Measurements from ENCODE around the gene UBAC2. TPM values are rescaled to one million over a fixed set of nuclear protein-coding genes. Genes with fewer than 3 reads are reported as not detected.

UBAC2 gene
- total RNA-seq, 4 donors from 2014 or later = 67.3 to 111 (median 93.8) TPM

- peaks cover 16% of the 10 kb centered on the region for H3K4me1 ChIP-seq
- no peaks in the 10 kb centered on the region for H3K27me3 ChIP-seq
- H3K4me3 ChIP-seq = no peak overlapping the region
- no peak overlapping the region for H3K27ac ChIP-seq
- DNase-seq (ENCODE audit: low spot score in 2 of 2) = no peak
- WGBS = 51% methylated on average over 2 of the region's 2 CpGs
- no peak for TF ChIP-seq EP300 (IDR thresholded peaks at IDR 0.05)
- TF ChIP-seq CTCF (IDR thresholded peaks at IDR 0.05) = no peak
- TF ChIP-seq POLR2AphosphoS5 (IDR thresholded peaks at IDR 0.05) = no peak
- no peak for TF ChIP-seq POLR2A (IDR thresholded peaks at IDR 0.05)
- H3K36me3 ChIP-seq = no peaks in the 10 kb centered on the region
- no peaks in the 10 kb centered on the region for H3K9me3 ChIP-seq
Observed at GRCh38 chr13:99174533-99175100, 26.0 kb upstream of the UBAC2 start.

- no peak overlapping the region for H3K27ac ChIP-seq
- no peak overlapping the region for H3K4me3 ChIP-seq
- 29% methylated on average over 23 of the region's 24 CpGs for WGBS
- H3K9me3 ChIP-seq = no peaks in the 10 kb centered on the region
- peak; percentile 80 to 88 for DNase-seq (ENCODE audit: low spot score in 2 of 2)
- H3K36me3 ChIP-seq = no peaks in the 10 kb centered on the region
- peak; percentile 64 to 86 for TF ChIP-seq CTCF (IDR thresholded peaks at IDR 0.05)
- no peak for TF ChIP-seq POLR2AphosphoS5 (IDR thresholded peaks at IDR 0.05)
- H3K27me3 ChIP-seq = no peaks in the 10 kb centered on the region
- H3K4me1 ChIP-seq = peaks cover 23% of the 10 kb centered on the region
Observed at GRCh38 chr13:99176309-99177276, 24.1 kb upstream of the UBAC2 start.

- WGBS = 48% methylated on average over 4 of the region's 4 CpGs
- no peak overlapping the region for H3K27ac ChIP-seq
- no peak for DNase-seq (ENCODE audit: low spot score in 2 of 2)
- no peak overlapping the region for H3K4me3 ChIP-seq
- no peaks in the 10 kb centered on the region for H3K36me3 ChIP-seq
- TF ChIP-seq EP300 (IDR thresholded peaks at IDR 0.05) (no peak), CTCF (IDR thresholded peaks at IDR 0.05) (no peak), POLR2AphosphoS5 (IDR thresholded peaks at IDR 0.05) (no peak), POLR2A (IDR thresholded peaks at IDR 0.05) (no peak)
- no peaks in the 10 kb centered on the region for H3K9me3 ChIP-seq
- peaks cover 23% of the 10 kb centered on the region for H3K4me1 ChIP-seq
- H3K27me3 ChIP-seq = no peaks in the 10 kb centered on the region
Observed at GRCh38 chr13:99178636-99179035, 22.0 kb upstream of the UBAC2 start.

GRCh38 chr13:99179460-99179859 is 21.2 kb upstream of the UBAC2 start:
- Histone ChIP-seq H3K27ac (peak overlapping the region; percentile 76), H3K4me3 (no peak overlapping the region), H3K4me1 (peaks cover 23% of the 10 kb centered on the region), H3K27me3 (no peaks in the 10 kb centered on the region), H3K36me3 (no peaks in the 10 kb centered on the region), H3K9me3 (no peaks in the 10 kb centered on the region)
- TF ChIP-seq CTCF (IDR thresholded peaks at IDR 0.05) (no peak), POLR2AphosphoS5 (IDR thresholded peaks at IDR 0.05) (no peak), POLR2A (IDR thresholded peaks at IDR 0.05) (no peak), EP300 (IDR thresholded peaks at IDR 0.05) (no peak)
- WGBS = 81% methylated on average over 3 of the region's 3 CpGs
- no peak for DNase-seq (ENCODE audit: low spot score in 2 of 2)

GRCh38 chr13:99182439-99182838 is 18.2 kb upstream of the UBAC2 start:
- no peak overlapping the region for H3K27ac ChIP-seq
- no peaks in the 10 kb centered on the region for H3K27me3 ChIP-seq
- no peak overlapping the region for H3K4me3 ChIP-seq
- H3K36me3 ChIP-seq = no peaks in the 10 kb centered on the region
- no peak for TF ChIP-seq POLR2AphosphoS5 (IDR thresholded peaks at IDR 0.05)
- H3K4me1 ChIP-seq = peaks cover 19% of the 10 kb centered on the region
- no peaks in the 10 kb centered on the region for H3K9me3 ChIP-seq
- no peak for DNase-seq (ENCODE audit: low spot score in 2 of 2)
- WGBS = 97% methylated on average over 1 of the region's 1 CpG

All from suprapubic skin (tissue), 4 donors.